Anterior cingulate cortex (tissue), 58 donors: ENCODE measurements around the gene TMEM37.
A peak's percentile ranks its signal among the peaks of the same experiment; 100 is the strongest.

Source experiments
- DNase-seq, 58 donors: peaks; one replicate each; lab custom pipeline; 2025; lab: John Stamatoyannopoulos, UW

Gene TMEM37

GRCh38 chr2:119431976-119432850 is 559 bp downstream of the TMEM37 start:
- peak in 4 of 58 donors; percentile 3 to 11 (median 8) for DNase-seq

GRCh38 chr2:119432851-119433522 is 1.3 kb downstream of the TMEM37 start:
- no peak for DNase-seq

- DNase-seq = no peak
Measured at GRCh38 chr2:119433636-119434327, 2.1 kb downstream of the TMEM37 start.

- DNase-seq = no peak
Measured at GRCh38 chr2:119434664-119435063, 3.0 kb downstream of the TMEM37 start.

GRCh38 chr2:119435081-119435952 is 3.7 kb downstream of the TMEM37 start:
- no peak for DNase-seq

GRCh38 chr2:119435953-119436297 is 4.3 kb downstream of the TMEM37 start:
- DNase-seq = no peak

GRCh38 chr2:119436993-119437772 is 5.5 kb downstream of the TMEM37 start:
- no peak for DNase-seq

- no peak for DNase-seq
Measured at GRCh38 chr2:119438128-119438656, 6.5 kb downstream of the TMEM37 start.

- DNase-seq = no peak
Measured at GRCh38 chr2:119438726-119439284, 7.2 kb downstream of the TMEM37 start.

- no peak for DNase-seq
Measured at GRCh38 chr2:119439574-119440500, 8.2 kb downstream of the TMEM37 start.

- no peak for DNase-seq
Measured at GRCh38 chr2:119440501-119440870, 8.8 kb downstream of the TMEM37 start.

- DNase-seq = no peak
Measured at GRCh38 chr2:119440873-119441272, 9.2 kb downstream of the TMEM37 start.

- DNase-seq = no peak
Measured at GRCh38 chr2:119441376-119442225, 9.9 kb downstream of the TMEM37 start.

- no peak for DNase-seq
Measured at GRCh38 chr2:119442226-119442619, 10.6 kb downstream of the TMEM37 start.

GRCh38 chr2:119442850-119443249 is 11.2 kb downstream of the TMEM37 start:
- DNase-seq = no peak

GRCh38 chr2:119446037-119446436 is 14.4 kb downstream of the TMEM37 start:
- DNase-seq = no peak
